SK-N-SH treated with all-trans-retinoic acid at 6 μM for 48 hours (cell line): ENCODE results near the gene SCFD2.

Experiments used
- ATAC-seq: fragments of 200-7000 bp; cut with Tn5 transposase; 3 replicates; pipeline ENCODE4 v1.9.1; 2020; ENCODE audit warnings: mild to moderate bottlenecking, moderate library complexity
- ARNTL ChIP-seq: fragments of 450-650 bp; formaldehyde crosslinking; IDR thresholded peaks from 2 replicates; pipeline ENCODE4 v1.5.0; 2020; ENCODE audit warnings: low read depth, mild to moderate bottlenecking, moderate library complexity, borderline replicate concordance
- BACH2 ChIP-seq: fragments of 250-450 bp; sonication (Bioruptor Pico); IDR thresholded peaks from 2 replicates; pipeline ENCODE4 v1.9.0; 2021; ENCODE audit warnings: mild to moderate bottlenecking, borderline replicate concordance
- CREB5 ChIP-seq: fragments of 250-450 bp; sonication (Bioruptor Pico); IDR thresholded peaks from 2 replicates; pipeline ENCODE4 v1.5.1; 2020; ENCODE audit warnings: low read depth, mild to moderate bottlenecking, moderate library complexity
- CSDC2 ChIP-seq: fragments of 250-450 bp; sonication (Bioruptor Pico); IDR thresholded peaks from 2 replicates; pipeline ENCODE4 v1.5.0; 2020; ENCODE audit warnings: mild to moderate bottlenecking, moderate library complexity
- CSRNP3 ChIP-seq: fragments of 250-450 bp; sonication (Bioruptor Pico); IDR thresholded peaks from 2 replicates; pipeline ENCODE4 v1.5.1; 2021; ENCODE audit warnings: mild to moderate bottlenecking, moderate library complexity
- ESRRG ChIP-seq: fragments of 250-450 bp; sonication (Bioruptor Pico); IDR thresholded peaks from 2 replicates; pipeline ENCODE4 v1.6.1; 2021; ENCODE audit warnings: mild to moderate bottlenecking
- ISL1 ChIP-seq: fragments of 250-450 bp; sonication (Bioruptor Pico); IDR thresholded peaks from 2 replicates; pipeline ENCODE4 v2.1.2; 2022; ENCODE audit warnings: mild to moderate bottlenecking, moderate library complexity
- OSR1 ChIP-seq: fragments of 250-450 bp; sonication (Bioruptor Pico); IDR thresholded peaks from 2 replicates; pipeline ENCODE4 v1.8.0; 2022; ENCODE audit warnings: moderate library complexity, mild to moderate bottlenecking, inconsistent platforms
- PATZ1 ChIP-seq: fragments of 250-450 bp; sonication (Bioruptor Pico); IDR thresholded peaks from 2 replicates; pipeline ENCODE4 v1.8.0; 2020; ENCODE audit warnings: mild to moderate bottlenecking, moderate library complexity, borderline replicate concordance
- POU6F1 ChIP-seq: fragments of 250-450 bp; sonication (Bioruptor Pico); IDR thresholded peaks from 2 replicates; pipeline ENCODE4 v1.8.0; 2021; ENCODE audit warnings: low read depth, mild to moderate bottlenecking, moderate library complexity, borderline replicate concordance
- PPARA ChIP-seq: fragments of 250-450 bp; sonication (Bioruptor Pico); IDR thresholded peaks from 2 replicates; pipeline ENCODE4 v1.5.0; 2020; ENCODE audit warnings: mild to moderate bottlenecking, borderline replicate concordance
- RARB ChIP-seq: fragments of 250-450 bp; sonication (Bioruptor Pico); IDR thresholded peaks from 2 replicates; pipeline ENCODE4 v1.8.0; 2021; ENCODE audit warnings: mild to moderate bottlenecking, moderate library complexity
- SNAI2 ChIP-seq: fragments of 250-450 bp; sonication (Bioruptor Pico); IDR thresholded peaks from 2 replicates; pipeline ENCODE4 v1.5.0; 2020; ENCODE audit warnings: mild to moderate bottlenecking, moderate library complexity
- TCF4 ChIP-seq: fragments of 250-450 bp; sonication (Bioruptor Pico); IDR thresholded peaks from 2 replicates; pipeline ENCODE4 v1.8.0; 2021; ENCODE audit warnings: mild to moderate bottlenecking, moderate library complexity, borderline replicate concordance
- TOX ChIP-seq: fragments of 250-450 bp; sonication (Bioruptor Pico); IDR thresholded peaks from 2 replicates; pipeline ENCODE4 v1.8.0; 2021; ENCODE audit warnings: mild to moderate bottlenecking, moderate library complexity, borderline replicate concordance
- ZC3H10 ChIP-seq: fragments of 250-450 bp; sonication (Bioruptor Pico); IDR thresholded peaks from 2 replicates; pipeline ENCODE4 v1.5.1; 2021; ENCODE audit warnings: mild to moderate bottlenecking, moderate library complexity
- ZFP3 ChIP-seq: fragments of 250-450 bp; sonication (Bioruptor Pico); IDR thresholded peaks from 2 replicates; pipeline ENCODE4 v1.5.0; 2020; ENCODE audit warnings: mild to moderate bottlenecking, moderate library complexity
- ZNF565 ChIP-seq: fragments of 450-650 bp; formaldehyde crosslinking; conservative IDR thresholded peaks from 2 replicates; pipeline ENCODE4 v1.5.0; 2020; ENCODE audit warnings: low read depth, mild to moderate bottlenecking, moderate library complexity
- ZNF70 ChIP-seq: fragments of 450-650 bp; formaldehyde crosslinking; IDR thresholded peaks from 2 replicates; pipeline ENCODE4 v1.5.0; 2020; ENCODE audit warnings: mild to moderate bottlenecking, moderate library complexity
- ZNF8 ChIP-seq: fragments of 450-650 bp; formaldehyde crosslinking; IDR thresholded peaks from 2 replicates; pipeline ENCODE4 v1.5.0; 2020; ENCODE audit warnings: mild to moderate bottlenecking, moderate library complexity
- TF ChIP-seq, protein P1 (sequence below): fragments of 250-450 bp; sonication (Bioruptor Pico); IDR thresholded peaks from 2 replicates; pipeline ENCODE4 v1.5.0; 2020; ENCODE audit warnings: mild to moderate bottlenecking, moderate library complexity

The SCFD2 gene

DNA sequence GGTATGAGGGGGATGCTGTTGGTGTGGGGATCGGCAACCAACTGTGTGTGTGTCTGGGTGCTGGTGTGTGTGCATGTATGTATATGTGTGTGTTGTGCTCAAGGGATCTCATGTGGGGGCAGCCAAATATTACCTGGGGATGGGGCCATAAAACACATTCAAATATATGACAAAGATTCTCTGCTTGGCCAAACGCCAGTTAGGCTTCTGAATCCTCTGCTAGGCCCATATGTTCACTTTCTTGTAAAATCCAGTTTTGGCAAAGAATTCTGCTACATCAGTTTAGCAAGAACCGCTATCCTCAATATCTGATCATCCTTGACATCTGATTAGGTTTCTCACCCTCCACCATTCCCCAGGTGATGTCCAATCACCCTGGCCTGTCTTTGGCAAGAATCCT is 397.2 kb downstream of the SCFD2 start:
- TF ChIP-seq ARNTL (CRISPR knock-in tag) (no peak), ISL1 (CRISPR knock-in tag) (no peak), PPARA (CRISPR knock-in tag) (no peak), RARB (CRISPR knock-in tag) (no peak), POU6F1 (CRISPR knock-in tag) (no peak), ZFP3 (CRISPR knock-in tag) (no peak), CSRNP3 (CRISPR knock-in tag) (no peak)
- no peak for ATAC-seq

- no peak for TF ChIP-seq TCF4 (CRISPR knock-in tag)
- TF ChIP-seq CSDC2 (CRISPR knock-in tag) = no peak
- TF ChIP-seq SNAI2 = no peak
- ATAC-seq = no peak
Measured at GRCh38 chr4:52968241-52968640, 397.6 kb downstream of the SCFD2 start.

DNA sequence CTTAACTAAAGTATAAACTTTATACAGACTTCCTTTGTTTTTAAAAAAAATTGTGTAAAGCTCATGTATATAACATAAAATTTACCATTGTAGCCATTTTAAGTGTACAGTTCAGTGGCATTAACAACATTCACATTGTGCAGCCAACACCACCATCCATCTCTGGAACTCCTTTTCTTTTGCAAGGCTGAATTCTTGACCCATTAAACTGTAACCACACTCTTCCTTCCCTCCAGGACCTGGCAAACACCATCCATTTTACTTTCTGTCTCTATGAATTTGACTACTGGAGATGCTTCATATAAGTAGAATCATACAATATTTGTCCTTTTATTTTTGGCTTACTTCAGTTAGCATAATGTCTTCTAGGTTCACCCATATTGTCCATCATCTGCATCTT is 399.1 kb downstream of the SCFD2 start:
- ATAC-seq = no peak
- no peak for TF ChIP-seq PPARA (CRISPR knock-in tag)
- TF ChIP-seq CSRNP3 (CRISPR knock-in tag) = no peak
- TF ChIP-seq ZNF8 (CRISPR knock-in tag) = no peak
- TF ChIP-seq ESRRG (CRISPR knock-in tag) = no peak
- no peak for TF ChIP-seq ZC3H10 (CRISPR knock-in tag)
- no peak for TF ChIP-seq POU6F1 (CRISPR knock-in tag)
- no peak for TF ChIP-seq ZNF70
- no peak for TF ChIP-seq ZNF565 (CRISPR knock-in tag)
- no peak for TF ChIP-seq ZFP3 (CRISPR knock-in tag)
- TF ChIP-seq RARB (CRISPR knock-in tag) = no peak
- TF ChIP-seq BACH2 = no peak

DNA sequence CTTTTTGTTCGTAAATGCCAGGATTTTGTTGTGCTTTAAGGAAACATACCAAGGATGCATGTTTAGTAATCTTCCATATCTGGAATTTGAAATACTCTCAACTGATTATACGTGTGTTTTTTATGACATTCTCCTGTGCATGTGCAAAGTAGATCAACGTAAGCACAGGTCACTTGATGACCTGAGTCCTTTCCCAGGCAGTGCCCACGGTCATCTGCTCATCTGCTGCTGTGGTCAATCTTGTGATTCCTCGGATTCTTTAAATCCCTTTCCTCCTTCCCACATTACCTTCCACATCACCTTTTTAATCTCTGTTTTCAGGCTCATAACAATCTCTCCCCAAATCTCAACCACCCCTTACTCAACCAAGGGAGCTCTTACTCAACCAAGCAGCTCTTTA is 399.7 kb downstream of the SCFD2 start:
- no peak for ATAC-seq
- TF ChIP-seq BACH2 (no peak), CSDC2 (CRISPR knock-in tag) (no peak), ZNF70 (no peak), ZNF565 (CRISPR knock-in tag) (no peak), ISL1 (CRISPR knock-in tag) (no peak), ARNTL (CRISPR knock-in tag) (no peak), TOX (no peak), ZFP3 (CRISPR knock-in tag) (no peak), ZNF8 (CRISPR knock-in tag) (no peak), OSR1 (CRISPR knock-in tag) (no peak), CREB5 (CRISPR knock-in tag) (no peak), TCF4 (CRISPR knock-in tag) (no peak), PATZ1 (no peak), SNAI2 (no peak), POU6F1 (CRISPR knock-in tag) (no peak), ZC3H10 (CRISPR knock-in tag) (no peak), ESRRG (CRISPR knock-in tag) (no peak)
- TF ChIP-seq, protein P1, sequence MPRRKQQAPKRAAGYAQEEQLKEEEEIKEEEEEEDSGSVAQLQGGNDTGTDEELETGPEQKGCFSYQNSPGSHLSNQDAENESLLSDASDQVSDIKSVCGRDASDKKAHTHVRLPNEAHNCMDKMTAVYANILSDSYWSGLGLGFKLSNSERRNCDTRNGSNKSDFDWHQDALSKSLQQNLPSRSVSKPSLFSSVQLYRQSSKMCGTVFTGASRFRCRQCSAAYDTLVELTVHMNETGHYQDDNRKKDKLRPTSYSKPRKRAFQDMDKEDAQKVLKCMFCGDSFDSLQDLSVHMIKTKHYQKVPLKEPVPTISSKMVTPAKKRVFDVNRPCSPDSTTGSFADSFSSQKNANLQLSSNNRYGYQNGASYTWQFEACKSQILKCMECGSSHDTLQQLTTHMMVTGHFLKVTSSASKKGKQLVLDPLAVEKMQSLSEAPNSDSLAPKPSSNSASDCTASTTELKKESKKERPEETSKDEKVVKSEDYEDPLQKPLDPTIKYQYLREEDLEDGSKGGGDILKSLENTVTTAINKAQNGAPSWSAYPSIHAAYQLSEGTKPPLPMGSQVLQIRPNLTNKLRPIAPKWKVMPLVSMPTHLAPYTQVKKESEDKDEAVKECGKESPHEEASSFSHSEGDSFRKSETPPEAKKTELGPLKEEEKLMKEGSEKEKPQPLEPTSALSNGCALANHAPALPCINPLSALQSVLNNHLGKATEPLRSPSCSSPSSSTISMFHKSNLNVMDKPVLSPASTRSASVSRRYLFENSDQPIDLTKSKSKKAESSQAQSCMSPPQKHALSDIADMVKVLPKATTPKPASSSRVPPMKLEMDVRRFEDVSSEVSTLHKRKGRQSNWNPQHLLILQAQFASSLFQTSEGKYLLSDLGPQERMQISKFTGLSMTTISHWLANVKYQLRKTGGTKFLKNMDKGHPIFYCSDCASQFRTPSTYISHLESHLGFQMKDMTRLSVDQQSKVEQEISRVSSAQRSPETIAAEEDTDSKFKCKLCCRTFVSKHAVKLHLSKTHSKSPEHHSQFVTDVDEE = no peak
- TF ChIP-seq, all 23 proteins: peak for 0
